Rectal smooth muscle tissue (tissue), 1 donor: Measurements from ENCODE around the gene NAALADL2.

ENCODE experiments used
- H3K27ac ChIP-seq: one replicate; pipeline ENCODE4 v1.7.0; 2013; ENCODE audit warnings: low read depth, low read length, inconsistent platforms
- H3K27me3 ChIP-seq: one replicate; pipeline ENCODE4 v1.7.0; 2013; ENCODE audit warnings: low read length; ENCODE audit not compliant: control insufficient read depth, insufficient read depth
- H3K36me3 ChIP-seq: one replicate; pipeline ENCODE4 v1.7.0; 2013; ENCODE audit warnings: low read length; ENCODE audit not compliant: control insufficient read depth, insufficient read depth
- H3K4me1 ChIP-seq: one replicate; pipeline ENCODE4 v1.7.0; 2013; ENCODE audit warnings: low read length; ENCODE audit not compliant: control insufficient read depth, insufficient read depth
- H3K4me3 ChIP-seq: one replicate; pipeline ENCODE4 v1.7.0; 2013; ENCODE audit warnings: low read length
- H3K9ac ChIP-seq: one replicate; pipeline ENCODE4 v1.7.0; 2013; ENCODE audit warnings: low read length

The NAALADL2 gene

GRCh38 chr3:175297216-175297615 is 438.1 kb downstream of the NAALADL2 start:
- Histone ChIP-seq H3K4me1 (no peaks in the 10 kb centered on the region), H3K9ac (no peak overlapping the region), H3K4me3 (no peak overlapping the region), H3K27ac (no peak overlapping the region), H3K27me3 (no peaks in the 10 kb centered on the region), H3K36me3 (no peaks in the 10 kb centered on the region)

- Histone ChIP-seq H3K27ac (no peak overlapping the region), H3K9ac (no peak overlapping the region), H3K4me3 (no peak overlapping the region), H3K36me3 (no peaks in the 10 kb centered on the region), H3K27me3 (no peaks in the 10 kb centered on the region), H3K4me1 (no peaks in the 10 kb centered on the region)
These were observed 442.6 kb downstream of the NAALADL2 start for GRCh38 chr3:175301741-175302140.

GRCh38 chr3:175304404-175304803 is 445.3 kb downstream of the NAALADL2 start:
- Histone ChIP-seq H3K4me1 (no peaks in the 10 kb centered on the region), H3K27ac (no peak overlapping the region), H3K4me3 (no peak overlapping the region), H3K9ac (no peak overlapping the region), H3K27me3 (no peaks in the 10 kb centered on the region), H3K36me3 (no peaks in the 10 kb centered on the region)

GRCh38 chr3:175307642-175308041 is 448.5 kb downstream of the NAALADL2 start:
- Histone ChIP-seq H3K9ac (no peak overlapping the region), H3K4me3 (no peak overlapping the region), H3K36me3 (no peaks in the 10 kb centered on the region), H3K27ac (no peak overlapping the region), H3K4me1 (no peaks in the 10 kb centered on the region), H3K27me3 (no peaks in the 10 kb centered on the region)

- Histone ChIP-seq H3K4me3 (no peak overlapping the region), H3K36me3 (no peaks in the 10 kb centered on the region), H3K27me3 (no peaks in the 10 kb centered on the region), H3K4me1 (no peaks in the 10 kb centered on the region), H3K27ac (no peak overlapping the region), H3K9ac (no peak overlapping the region)
These were observed 449.0 kb downstream of the NAALADL2 start for GRCh38 chr3:175308097-175308496.

GRCh38 chr3:175310046-175310445 is 450.9 kb downstream of the NAALADL2 start:
- Histone ChIP-seq H3K36me3 (no peaks in the 10 kb centered on the region), H3K4me1 (no peaks in the 10 kb centered on the region), H3K27me3 (no peaks in the 10 kb centered on the region), H3K4me3 (no peak overlapping the region), H3K27ac (no peak overlapping the region), H3K9ac (no peak overlapping the region)

- Histone ChIP-seq H3K27ac (no peak overlapping the region), H3K4me1 (no peaks in the 10 kb centered on the region), H3K4me3 (no peak overlapping the region), H3K9ac (no peak overlapping the region), H3K27me3 (no peaks in the 10 kb centered on the region), H3K36me3 (no peaks in the 10 kb centered on the region)
These were observed 452.3 kb downstream of the NAALADL2 start for GRCh38 chr3:175311404-175311803.

- Histone ChIP-seq H3K27me3 (no peaks in the 10 kb centered on the region), H3K36me3 (no peaks in the 10 kb centered on the region), H3K4me3 (no peak overlapping the region), H3K9ac (no peak overlapping the region), H3K27ac (no peak overlapping the region), H3K4me1 (no peaks in the 10 kb centered on the region)
These were observed 452.8 kb downstream of the NAALADL2 start for GRCh38 chr3:175311946-175312345.

- H3K27ac ChIP-seq, result no peak overlapping the region
- no peak overlapping the region for H3K4me3 ChIP-seq
- no peak overlapping the region for H3K9ac ChIP-seq
- H3K27me3 ChIP-seq, result no peaks in the 10 kb centered on the region
- no peaks in the 10 kb centered on the region for H3K36me3 ChIP-seq
- H3K4me1 ChIP-seq, result no peaks in the 10 kb centered on the region
These were observed 453.7 kb downstream of the NAALADL2 start for GRCh38 chr3:175312791-175313190.

GRCh38 chr3:175316799-175317198 is 457.7 kb downstream of the NAALADL2 start:
- Histone ChIP-seq H3K9ac (no peak overlapping the region), H3K27ac (no peak overlapping the region), H3K4me1 (no peaks in the 10 kb centered on the region), H3K36me3 (no peaks in the 10 kb centered on the region), H3K4me3 (no peak overlapping the region), H3K27me3 (no peaks in the 10 kb centered on the region)

GRCh38 chr3:175325440-175325839 is 466.3 kb downstream of the NAALADL2 start:
- no peaks in the 10 kb centered on the region for H3K4me1 ChIP-seq
- no peak overlapping the region for H3K4me3 ChIP-seq
- no peaks in the 10 kb centered on the region for H3K27me3 ChIP-seq
- no peak overlapping the region for H3K27ac ChIP-seq
- H3K9ac ChIP-seq, result no peak overlapping the region
- H3K36me3 ChIP-seq, result no peaks in the 10 kb centered on the region

- Histone ChIP-seq H3K36me3 (no peaks in the 10 kb centered on the region), H3K27ac (no peak overlapping the region), H3K9ac (no peak overlapping the region), H3K4me1 (no peaks in the 10 kb centered on the region), H3K27me3 (no peaks in the 10 kb centered on the region), H3K4me3 (no peak overlapping the region)
These were observed 466.9 kb downstream of the NAALADL2 start for GRCh38 chr3:175326041-175326440.

GRCh38 chr3:175329373-175329772 is 470.2 kb downstream of the NAALADL2 start:
- Histone ChIP-seq H3K36me3 (no peaks in the 10 kb centered on the region), H3K9ac (no peak overlapping the region)

More at GRCh38 chr3:175329373-175329772, 470.2 kb downstream of the NAALADL2 start:
- Histone ChIP-seq H3K4me1 (no peaks in the 10 kb centered on the region), H3K27ac (no peak overlapping the region), H3K27me3 (no peaks in the 10 kb centered on the region), H3K4me3 (no peak overlapping the region)
